Femur (tissue), 1 donor: ENCODE measurements around the gene PKNOX2.

Experiments used
- DNase-seq: peaks from one replicate; pipeline ENCODE4 v3.0.0-alpha.2; 2017

Gene PKNOX2

GRCh38 chr11:125423247-125423849 is 258.8 kb downstream of the PKNOX2 start:
- no peak for DNase-seq

- peak; percentile 70 for DNase-seq
Measured at GRCh38 chr11:125425601-125426000, 261.1 kb downstream of the PKNOX2 start.

GRCh38 chr11:125426818-125427528 is 262.4 kb downstream of the PKNOX2 start:
- DNase-seq = no peak

- DNase-seq = no peak
Measured at GRCh38 chr11:125428486-125429173, 264.1 kb downstream of the PKNOX2 start.

- peak; percentile 71 for DNase-seq
Measured at GRCh38 chr11:125429174-125429707, 264.7 kb downstream of the PKNOX2 start.

GRCh38 chr11:125429807-125430678 is 265.5 kb downstream of the PKNOX2 start:
- DNase-seq = no peak

- DNase-seq = no peak
Measured at GRCh38 chr11:125431009-125431408, 266.5 kb downstream of the PKNOX2 start.

GRCh38 chr11:125431481-125431880 is 266.9 kb downstream of the PKNOX2 start:
- no peak for DNase-seq

GRCh38 chr11:125433454-125434121 is 269.0 kb downstream of the PKNOX2 start:
- DNase-seq = peak; percentile 58

- no peak for DNase-seq
Measured at GRCh38 chr11:125435461-125436238, 271.1 kb downstream of the PKNOX2 start.

- no peak for DNase-seq
Measured at GRCh38 chr11:125441648-125442410, 277.3 kb downstream of the PKNOX2 start.

GRCh38 chr11:125442946-125443345 is 278.4 kb downstream of the PKNOX2 start:
- DNase-seq = no peak

- no peak for DNase-seq
Measured at GRCh38 chr11:125443767-125444311, 279.3 kb downstream of the PKNOX2 start.

GRCh38 chr11:125445731-125446130 is 281.2 kb downstream of the PKNOX2 start:
- no peak for DNase-seq

GRCh38 chr11:125446279-125446678 is 281.7 kb downstream of the PKNOX2 start:
- DNase-seq = no peak

GRCh38 chr11:125447721-125448120 is 283.2 kb downstream of the PKNOX2 start:
- DNase-seq = no peak

GRCh38 chr11:125448136-125448535 is 283.6 kb downstream of the PKNOX2 start:
- DNase-seq = no peak

GRCh38 chr11:125449565-125449964 is 285.0 kb downstream of the PKNOX2 start:
- DNase-seq = no peak

GRCh38 chr11:125451400-125452124 is 287.0 kb downstream of the PKNOX2 start:
- DNase-seq = peak; percentile 47

- DNase-seq = no peak
Measured at GRCh38 chr11:125452125-125452470, 287.5 kb downstream of the PKNOX2 start.
